SK-N-MC (cell line): ENCODE results near the gene OR10H2.

Experiments
- DNase-seq: peaks from one replicate; pipeline ENCODE4 v3.0.0-alpha.2; 2011; ENCODE audit warnings: low read depth, low spot score
- H3K27ac ChIP-seq: fragments of 200-600 bp; sonication (generic); 2 replicates; pipeline ENCODE4 v1.5.1; 2016; ENCODE audit warnings: mixed run types
- H3K36me3 ChIP-seq: fragments of 200-600 bp; sonication (generic); 2 replicates; pipeline ENCODE4 v1.6.1; 2017; ENCODE audit warnings: antibody characterized with exemption, low read length, mixed read lengths; ENCODE audit not compliant: insufficient read depth
- H3K4me3 ChIP-seq: fragments of 200-600 bp; sonication (generic); 2 replicates; pipeline ENCODE4 v1.5.1; 2016
- H3K9ac ChIP-seq: fragments of 200-600 bp; sonication (generic); 2 replicates; pipeline ENCODE4 v1.8.0; 2017; ENCODE audit warnings: mixed run types, mixed read lengths; ENCODE audit not compliant: insufficient read length
- H3K9me3 ChIP-seq: fragments of 200-600 bp; sonication (generic); 2 replicates; pipeline ENCODE4 v1.6.1; 2017; ENCODE audit warnings: low read depth, mild to moderate bottlenecking, antibody characterized with exemption, low read length, moderate library complexity, mixed read lengths
- EZH2 ChIP-seq: fragments of 200-600 bp; sonication (generic); IDR thresholded peaks from one replicate; pipeline ENCODE4 v1.6.1; 2017; ENCODE audit warnings: antibody characterized with exemption
- FOXP2 ChIP-seq: optimal IDR thresholded peaks from 2 replicates; pipeline ENCODE3; 2011; ENCODE audit warnings: mild to moderate bottlenecking, moderate library complexity; ENCODE audit not compliant: insufficient read depth; ENCODE audit errors: extremely low read length, control extremely low read depth
- POLR2AphosphoS5 ChIP-seq: IDR thresholded peaks from 2 replicates; pipeline ENCODE4 v1.6.1; 2012; ENCODE audit warnings: mild to moderate bottlenecking, low read depth, low read length, borderline replicate concordance

OR10H2 gene

DNA sequence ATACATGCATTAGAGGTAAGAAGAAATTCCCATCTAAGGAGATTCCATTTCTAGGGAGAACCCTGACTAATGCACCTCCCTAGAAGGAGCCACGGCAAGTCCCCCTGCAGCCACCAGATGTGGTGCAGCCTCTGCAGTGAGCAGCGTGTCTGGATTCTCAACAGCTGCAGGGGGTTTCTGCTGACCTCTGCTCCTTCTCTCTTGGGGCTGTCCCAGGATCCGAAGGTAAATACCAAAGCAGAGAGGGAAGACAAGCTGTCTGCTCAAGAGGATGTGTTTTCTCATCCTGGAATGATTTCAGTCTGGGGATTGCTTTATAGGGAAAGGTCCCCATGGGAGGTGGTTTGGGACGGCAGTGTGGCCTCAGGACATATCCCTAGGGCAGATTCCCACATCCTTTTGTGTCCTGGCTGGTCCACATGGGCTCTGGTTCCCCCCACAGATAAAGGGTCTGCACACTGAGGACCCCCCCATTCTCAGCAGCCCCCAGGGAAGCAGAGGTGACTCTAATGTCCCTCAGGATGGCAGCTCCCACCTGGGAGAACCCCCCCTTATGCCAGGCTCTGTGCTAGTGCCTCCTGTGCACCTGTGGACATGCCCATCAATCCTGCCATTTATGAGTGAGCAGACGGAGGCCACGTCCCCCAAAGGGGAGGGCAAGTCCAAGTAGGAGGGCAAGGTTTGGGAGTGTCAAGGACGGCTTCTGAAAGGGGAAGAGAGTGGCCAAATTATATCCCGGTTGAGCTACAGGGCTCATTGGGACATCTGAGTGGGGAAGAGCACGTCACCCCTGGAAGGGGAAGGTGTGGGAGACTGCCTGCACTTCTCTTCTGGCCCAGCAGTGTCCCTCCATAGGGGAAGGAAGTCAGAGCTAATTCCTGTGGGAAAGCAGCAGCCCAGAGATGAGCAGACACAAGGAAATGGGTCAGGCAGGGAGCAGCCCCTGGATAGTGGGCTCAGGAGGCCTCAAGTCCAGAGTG, 49.5 kb downstream of the OR10H2 start:
- Histone ChIP-seq H3K4me3 (no peak overlapping the region), H3K27ac (no peak overlapping the region), H3K9me3 (no peaks in the 10 kb centered on the region), H3K36me3 (no peaks in the 10 kb centered on the region), H3K9ac (no peak overlapping the region)
- no peak for DNase-seq
- TF ChIP-seq FOXP2: no peak
- no peak for TF ChIP-seq POLR2AphosphoS5
- no peak for TF ChIP-seq EZH2
